BE2C (cell line): ENCODE results near the gene C17orf50.

Experiments used
- DNase-seq: peaks from one replicate; pipeline ENCODE4 v3.0.0-alpha.2; 2020
- H3K27me3 ChIP-seq: fragments of 250-450 bp; sonication (Bioruptor Pico); 2 replicates; pipeline ENCODE4 v1.5.1; 2020; ENCODE audit warnings: mild to moderate bottlenecking
- H3K36me3 ChIP-seq: fragments of 250-450 bp; sonication (Bioruptor Pico); 2 replicates; pipeline ENCODE4 v1.5.1; 2020; ENCODE audit warnings: mild to moderate bottlenecking
- H3K4me1 ChIP-seq: fragments of 250-450 bp; sonication (Bioruptor Pico); 2 replicates; pipeline ENCODE4 v1.5.1; 2020
- H3K4me3 ChIP-seq: 2 replicates; pipeline ENCODE4 v1.5.1; 2011; ENCODE audit warnings: low read depth, low read length
- H3K9me3 ChIP-seq: fragments of 250-450 bp; sonication (Bioruptor Pico); 2 replicates; pipeline ENCODE4 v1.5.1; 2020
- CTCF ChIP-seq: IDR thresholded peaks from 2 replicates; pipeline ENCODE4 v1.5.1; 2012; ENCODE audit warnings: mild to moderate bottlenecking, low read depth, low read length

The C17orf50 gene

GRCh38 chr17:35726953-35727460 is 33.7 kb upstream of the C17orf50 start:
- H3K27me3 ChIP-seq = no peaks in the 10 kb centered on the region
- no peaks in the 10 kb centered on the region for H3K9me3 ChIP-seq
- no peak overlapping the region for H3K4me3 ChIP-seq
- H3K4me1 ChIP-seq = peaks cover 24% of the 10 kb centered on the region
- TF ChIP-seq CTCF = no peak
- H3K36me3 ChIP-seq = peaks cover 26% of the 10 kb centered on the region
- DNase-seq = no peak

DNA sequence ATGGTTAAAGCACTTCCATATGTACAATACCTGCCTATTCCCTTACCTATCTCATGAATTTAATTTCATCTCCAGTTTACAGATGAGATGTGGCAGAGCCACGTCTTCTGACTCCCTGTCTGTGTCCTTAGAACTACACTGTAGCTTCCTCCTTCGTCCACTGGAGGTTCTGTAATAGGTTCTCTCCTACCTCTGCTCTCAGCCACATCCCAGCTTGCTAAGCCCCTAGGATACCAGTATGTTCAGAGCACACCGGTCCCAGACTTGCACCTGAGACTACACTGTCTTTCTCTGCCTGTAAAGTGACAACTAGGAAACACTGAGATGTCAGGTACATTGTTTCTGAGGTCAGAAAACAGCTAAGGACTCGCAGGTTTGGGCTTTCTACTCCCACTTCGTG is 33.1 kb upstream of the C17orf50 start:
- H3K9me3 ChIP-seq = no peaks in the 10 kb centered on the region
- no peak for DNase-seq
- no peaks in the 10 kb centered on the region for H3K27me3 ChIP-seq
- peaks cover 26% of the 10 kb centered on the region for H3K36me3 ChIP-seq
- TF ChIP-seq CTCF = no peak
- H3K4me1 ChIP-seq = peaks cover 24% of the 10 kb centered on the region
- H3K4me3 ChIP-seq = no peak overlapping the region

GRCh38 chr17:35728551-35728950 is 32.1 kb upstream of the C17orf50 start:
- H3K4me3 ChIP-seq = no peak overlapping the region
- no peak for TF ChIP-seq CTCF
- peaks cover 24% of the 10 kb centered on the region for H3K36me3 ChIP-seq
- H3K27me3 ChIP-seq = no peaks in the 10 kb centered on the region
- DNase-seq = no peak
- no peaks in the 10 kb centered on the region for H3K9me3 ChIP-seq
- H3K4me1 ChIP-seq = peaks cover 26% of the 10 kb centered on the region

DNA sequence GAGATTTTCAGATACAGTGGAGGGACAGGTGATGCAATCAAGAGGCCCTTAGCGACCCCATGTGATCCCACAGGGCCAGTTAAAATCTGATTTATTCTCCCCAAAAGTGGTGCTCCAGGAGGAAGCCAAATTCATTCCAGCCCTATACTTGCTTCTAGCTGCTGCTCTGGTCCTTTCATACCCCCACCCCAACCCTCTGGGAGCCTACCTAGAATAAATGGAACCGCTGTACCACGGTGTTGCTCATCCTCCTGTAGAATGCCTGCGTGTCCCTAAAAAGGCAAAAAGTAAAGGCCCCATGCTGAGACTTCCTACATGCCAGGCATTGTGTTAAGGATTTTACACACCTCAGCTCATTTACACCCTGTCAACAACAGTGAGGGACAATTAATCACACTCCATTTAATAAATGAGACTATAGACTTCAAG is 31.3 kb upstream of the C17orf50 start:
- Histone ChIP-seq H3K4me1 (peaks cover 26% of the 10 kb centered on the region), H3K36me3 (peaks cover 23% of the 10 kb centered on the region), H3K9me3 (no peaks in the 10 kb centered on the region), H3K4me3 (no peak overlapping the region), H3K27me3 (no peaks in the 10 kb centered on the region)
- no peak for DNase-seq
- TF ChIP-seq CTCF = no peak

GRCh38 chr17:35730400-35731005 is 30.2 kb upstream of the C17orf50 start:
- DNase-seq = no peak
- no peak for TF ChIP-seq CTCF
- Histone ChIP-seq H3K27me3 (no peaks in the 10 kb centered on the region), H3K36me3 (peaks cover 14% of the 10 kb centered on the region), H3K4me3 (no peak overlapping the region), H3K4me1 (peaks cover 24% of the 10 kb centered on the region), H3K9me3 (no peaks in the 10 kb centered on the region)

DNA sequence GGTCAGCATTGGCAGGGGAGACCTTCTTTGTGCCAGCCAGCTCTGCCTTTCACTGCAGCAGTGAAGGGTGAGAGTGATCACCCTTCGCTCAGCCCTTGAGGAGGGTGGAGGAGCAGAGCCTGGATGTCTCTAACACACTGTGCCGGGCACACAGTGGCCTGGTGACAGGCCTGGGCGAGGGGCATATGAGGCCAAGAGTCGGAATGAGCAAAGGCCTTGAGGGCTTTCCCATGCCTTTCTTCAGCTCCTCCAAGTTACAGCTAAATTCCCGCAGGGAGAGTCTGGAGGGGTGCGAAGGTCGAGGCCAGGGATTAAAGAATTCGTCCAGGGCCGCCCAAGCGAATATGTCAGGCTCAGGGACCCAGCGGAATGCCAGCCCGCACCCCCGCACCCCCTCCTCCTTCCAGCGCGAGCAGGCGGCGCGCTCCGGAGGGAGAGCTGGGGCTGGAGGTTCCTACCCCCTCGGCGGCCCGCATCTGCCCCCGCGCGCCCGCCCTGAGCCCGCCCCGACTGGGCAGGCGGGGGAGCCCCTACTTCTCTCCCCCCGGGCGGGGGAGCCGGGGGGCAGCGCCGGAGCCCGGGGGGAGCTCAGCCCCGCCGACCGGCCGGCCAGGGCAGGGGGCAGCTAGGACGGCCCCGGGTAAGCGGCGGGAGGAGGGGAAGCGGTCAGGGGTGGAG is 29.3 kb upstream of the C17orf50 start, which contains the start of gene RASL10B:
Gene RASL10B, plus strand, starts transcription at position 401 of the 678 bp plus-strand sequence. CDS start 3,546 bp downstream, outside the sequence.
- H3K4me1 ChIP-seq = peaks cover 17% of the 10 kb centered on the region
- peaks cover 9% of the 10 kb centered on the region for H3K36me3 ChIP-seq
- no peak for TF ChIP-seq CTCF
- H3K4me3 ChIP-seq = peak within 1 kb of the TSS; percentile 67
- peak; percentile 82 for DNase-seq
- no peaks in the 10 kb centered on the region for H3K9me3 ChIP-seq
- no peaks in the 10 kb centered on the region for H3K27me3 ChIP-seq
